ENCODE data around the gene LRRC75A.

- TF ChIP-seq GATA3 (IDR thresholded peaks at IDR 0.05; ENCODE audit: low read depth, low read length) (no peak), GATA2 (IDR thresholded peaks at IDR 0.05; ENCODE audit: low read depth, low read length) (no peak)
These were observed 19.5 kb downstream of the LRRC75A start for GRCh38 chr17:16472539-16472938.

All from SH-SY5Y (cell line).